IPS-15b (cell line): ENCODE measurements around the gene SNAPC2.

Source experiments
- H3K27me3 ChIP-seq: one replicate; pipeline ENCODE4 v1.6.1; 2013; ENCODE audit warnings: low read length; ENCODE audit not compliant: control insufficient read depth, insufficient read depth
- H3K36me3 ChIP-seq: one replicate; pipeline ENCODE4 v1.6.1; 2013; ENCODE audit warnings: low read length; ENCODE audit not compliant: control insufficient read depth, insufficient read depth
- H3K4me1 ChIP-seq: one replicate; pipeline ENCODE4 v1.6.1; 2013; ENCODE audit warnings: mild to moderate bottlenecking, low read length; ENCODE audit not compliant: control insufficient read depth, insufficient read depth
- H3K4me3 ChIP-seq: one replicate; pipeline ENCODE4 v1.5.1; 2013; ENCODE audit warnings: low read depth, low read length
- H3K9ac ChIP-seq: one replicate; pipeline ENCODE4 v1.6.1; 2013; ENCODE audit warnings: low read depth, mild to moderate bottlenecking, low read length
- H3K9me3 ChIP-seq: one replicate; pipeline ENCODE4 v1.6.1; 2013; ENCODE audit warnings: mild to moderate bottlenecking, low read length; ENCODE audit not compliant: control insufficient read depth, insufficient read depth

Gene SNAPC2

DNA sequence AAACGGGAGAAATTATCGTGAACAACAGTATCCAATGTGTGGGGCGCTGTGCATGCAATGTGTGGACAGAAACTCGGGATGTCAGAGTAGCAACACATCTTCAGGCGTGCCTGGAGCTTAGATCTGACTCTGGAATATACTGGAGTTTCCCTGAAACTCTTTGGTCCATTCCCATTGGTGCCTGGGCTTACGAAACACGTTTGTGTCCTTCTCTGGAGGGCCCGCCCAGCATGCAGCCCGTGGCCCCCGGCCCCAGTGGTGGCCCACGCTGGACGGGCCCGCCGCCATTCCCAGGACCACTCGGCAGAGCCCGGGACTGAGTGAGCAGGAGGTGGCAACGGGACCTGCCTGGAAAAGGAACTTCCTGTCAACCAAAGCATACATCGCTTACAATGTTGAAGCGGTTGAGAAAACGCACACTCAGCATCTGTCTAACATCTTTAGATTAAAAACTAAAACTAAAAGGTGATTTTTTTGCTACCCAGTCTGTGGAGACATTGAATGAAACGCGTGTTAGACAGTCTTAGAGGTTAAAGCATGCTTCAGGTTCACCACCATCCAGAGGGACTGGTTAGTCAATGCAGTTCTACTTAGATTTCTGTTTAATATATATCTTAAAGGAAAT, 42.6 kb downstream of the SNAPC2 start:
- Histone ChIP-seq H3K9ac (no peak overlapping the region), H3K4me1 (no peaks in the 10 kb centered on the region), H3K27me3 (no peaks in the 10 kb centered on the region), H3K9me3 (no peaks in the 10 kb centered on the region), H3K4me3 (no peak overlapping the region), H3K36me3 (peaks cover 46% of the 10 kb centered on the region)

DNA sequence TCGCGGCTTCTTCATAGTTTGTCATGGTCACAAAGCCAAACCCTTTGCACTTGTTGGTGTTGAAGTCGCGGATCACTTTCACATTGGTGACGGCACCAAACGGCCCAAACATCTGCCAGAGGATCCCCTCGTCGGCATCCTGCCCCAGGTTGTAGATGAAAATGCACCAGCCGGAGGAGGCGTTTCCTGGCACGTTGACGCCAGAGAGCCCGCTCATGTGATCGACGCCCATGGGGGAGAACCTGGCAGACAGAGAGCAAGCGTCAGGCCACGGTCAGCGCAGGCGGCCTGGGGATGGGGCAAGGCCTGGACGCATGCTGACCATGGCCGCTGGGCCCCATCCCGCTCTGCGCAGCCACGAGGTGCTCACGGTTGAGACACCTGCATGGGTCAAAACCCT, 43.4 kb downstream of the SNAPC2 start:
- H3K9ac ChIP-seq: no peak overlapping the region
- H3K36me3 ChIP-seq: peaks cover 51% of the 10 kb centered on the region
- H3K27me3 ChIP-seq: no peaks in the 10 kb centered on the region
- H3K9me3 ChIP-seq: no peaks in the 10 kb centered on the region
- no peak overlapping the region for H3K4me3 ChIP-seq
- H3K4me1 ChIP-seq: no peaks in the 10 kb centered on the region

DNA sequence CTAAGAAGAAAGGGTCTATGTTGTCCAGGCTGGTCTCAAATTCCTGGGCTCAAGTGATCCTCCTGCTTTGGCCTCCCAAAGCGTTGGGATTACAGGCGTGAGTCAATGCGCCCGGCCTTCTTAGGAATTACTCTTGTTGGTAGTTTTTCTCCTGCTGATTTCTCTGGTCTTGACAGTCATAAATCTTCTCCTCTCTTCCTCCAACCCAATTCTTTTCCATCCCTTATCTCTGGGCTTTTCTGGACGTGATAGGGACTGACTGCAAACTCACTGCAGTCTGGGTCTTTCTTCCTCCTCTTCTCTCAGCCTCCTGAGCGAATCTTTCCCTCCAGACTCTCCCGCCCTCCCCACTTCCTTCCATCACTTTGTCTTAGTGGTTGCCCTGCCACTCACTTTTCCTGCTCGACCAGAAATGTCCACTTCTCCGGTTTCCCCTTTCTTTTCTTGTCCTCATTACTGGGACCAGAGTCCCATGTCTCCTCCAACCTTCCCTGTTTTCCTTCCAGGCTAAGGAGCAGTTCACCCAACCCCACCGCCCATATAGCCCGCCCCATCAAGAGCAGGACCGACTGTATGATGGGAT, 45.2 kb downstream of the SNAPC2 start:
- H3K27me3 ChIP-seq: no peaks in the 10 kb centered on the region
- H3K9ac ChIP-seq: no peak overlapping the region
- no peak overlapping the region for H3K4me3 ChIP-seq
- H3K36me3 ChIP-seq: peaks cover 62% of the 10 kb centered on the region
- H3K4me1 ChIP-seq: peaks cover 7% of the 10 kb centered on the region
- no peaks in the 10 kb centered on the region for H3K9me3 ChIP-seq

DNA sequence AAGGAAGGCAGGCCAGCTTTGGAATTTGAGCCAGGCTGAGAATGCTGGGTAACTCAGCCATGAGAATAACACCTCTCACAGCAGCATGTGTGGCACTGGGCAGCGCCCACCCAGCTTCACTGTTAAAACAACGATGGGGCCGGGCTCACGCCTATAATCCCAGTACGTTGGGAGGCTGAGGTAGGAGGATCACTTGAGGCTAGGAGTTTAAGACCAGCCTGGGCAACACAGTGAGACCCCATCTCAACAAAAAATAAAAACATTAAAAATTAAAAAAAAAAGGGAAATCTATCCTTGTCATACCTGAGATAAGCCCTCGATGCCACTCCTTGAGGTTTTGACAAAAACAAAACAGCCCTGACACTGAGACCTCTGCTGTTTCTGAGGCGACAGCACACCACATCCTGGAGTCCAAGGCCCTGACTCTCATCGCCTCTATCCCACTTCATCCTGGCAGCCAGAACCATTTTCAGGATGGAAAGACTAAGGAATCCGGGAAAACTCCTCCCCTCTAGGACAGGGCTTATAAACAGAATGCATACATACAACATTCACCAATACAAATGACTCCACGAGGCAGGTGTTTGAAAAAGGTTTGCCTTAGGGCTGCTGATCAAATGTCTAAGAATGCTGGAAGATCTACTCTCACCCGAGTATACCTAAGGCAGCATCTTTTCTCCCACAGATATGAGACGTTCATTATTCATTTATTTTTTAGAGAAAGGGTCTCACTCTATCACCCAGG, 46.0 kb downstream of the SNAPC2 start:
- H3K9ac ChIP-seq: no peak overlapping the region
- no peak overlapping the region for H3K4me3 ChIP-seq
- peaks cover 64% of the 10 kb centered on the region for H3K36me3 ChIP-seq
- no peaks in the 10 kb centered on the region for H3K9me3 ChIP-seq
- H3K27me3 ChIP-seq: no peaks in the 10 kb centered on the region
- H3K4me1 ChIP-seq: peaks cover 7% of the 10 kb centered on the region

DNA sequence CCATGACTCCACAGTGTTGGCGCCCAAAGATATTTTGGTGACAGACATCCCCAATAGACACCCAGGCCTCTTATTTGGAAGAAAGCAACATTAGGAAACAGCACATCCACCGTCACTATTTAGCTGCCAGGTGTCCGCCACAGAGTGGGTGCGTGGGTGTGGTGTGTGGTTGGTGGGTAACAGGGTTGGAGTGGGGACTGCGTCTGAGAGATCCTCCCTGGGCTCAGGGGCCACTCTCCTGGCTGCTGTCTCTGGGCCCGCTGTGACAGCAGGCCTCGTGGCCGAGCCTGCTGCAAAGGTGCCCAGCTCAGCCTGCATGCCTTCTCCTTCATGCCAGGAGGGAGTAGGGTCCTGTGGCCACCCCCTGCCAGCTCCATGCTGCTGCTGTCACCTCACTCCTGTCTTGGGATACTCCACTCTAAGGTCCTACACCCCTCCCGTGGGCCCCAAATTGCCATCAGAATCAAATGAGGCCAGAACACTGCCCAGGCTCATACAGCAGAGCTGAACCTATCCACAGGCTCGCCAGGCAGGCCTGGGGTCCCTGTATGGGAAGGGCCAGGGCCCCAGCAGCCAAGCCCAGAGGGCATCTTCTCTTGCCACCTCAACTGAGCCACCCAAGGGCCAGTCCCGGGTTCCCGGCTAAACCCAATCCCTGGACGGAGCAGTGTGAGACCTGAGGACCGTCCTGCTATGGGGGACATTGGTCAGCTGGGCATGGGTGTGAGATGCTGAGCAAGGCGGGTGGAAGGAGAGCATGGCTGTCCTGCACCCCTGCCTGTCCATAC, 48.1 kb downstream of the SNAPC2 start:
- H3K36me3 ChIP-seq: peaks cover 67% of the 10 kb centered on the region
- peak overlapping the region; percentile 47 for H3K9ac ChIP-seq
- no peak overlapping the region for H3K4me3 ChIP-seq
- no peaks in the 10 kb centered on the region for H3K27me3 ChIP-seq
- no peaks in the 10 kb centered on the region for H3K9me3 ChIP-seq
- H3K4me1 ChIP-seq: peaks cover 7% of the 10 kb centered on the region

DNA sequence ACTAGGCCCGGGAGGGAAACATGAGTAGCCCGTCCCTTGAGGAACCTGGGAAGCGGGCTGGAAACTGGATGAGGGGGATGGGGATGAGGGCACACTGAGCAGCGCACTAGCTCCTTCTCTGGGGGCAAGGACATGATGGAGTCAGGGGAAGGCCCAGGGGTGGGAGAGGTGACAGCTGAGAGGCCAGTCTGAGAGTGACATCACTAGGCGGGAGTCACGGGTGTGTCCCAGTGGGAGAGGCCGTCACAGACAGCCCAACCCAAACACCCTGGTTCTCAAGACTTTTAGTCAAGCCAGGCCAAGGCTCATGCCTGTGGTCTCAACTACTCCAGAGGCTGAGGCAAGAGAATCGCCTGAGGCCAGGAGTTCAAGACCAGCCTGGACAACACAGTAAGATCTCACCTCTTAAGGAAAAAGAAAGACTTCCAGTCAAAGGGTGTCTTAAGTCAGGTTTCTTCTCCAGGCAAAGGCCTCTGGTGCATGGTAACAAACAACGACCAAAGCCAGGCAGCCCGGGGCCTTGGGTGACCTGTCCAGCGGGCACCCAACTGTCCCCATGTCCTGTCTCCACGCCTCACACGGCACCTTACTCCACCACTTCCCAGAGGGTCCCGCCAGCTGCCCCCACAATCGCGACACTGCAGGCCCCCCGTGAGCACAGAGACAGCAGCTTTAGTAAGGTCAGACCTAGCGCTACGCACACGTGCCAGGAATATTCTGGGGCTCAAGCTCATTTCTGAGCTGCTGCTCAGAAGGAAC, 48.8 kb downstream of the SNAPC2 start:
- Histone ChIP-seq H3K4me3 (no peak overlapping the region), H3K4me1 (peaks cover 7% of the 10 kb centered on the region), H3K9me3 (no peaks in the 10 kb centered on the region), H3K9ac (peak overlapping the region; percentile 8), H3K36me3 (peaks cover 65% of the 10 kb centered on the region), H3K27me3 (no peaks in the 10 kb centered on the region)

DNA sequence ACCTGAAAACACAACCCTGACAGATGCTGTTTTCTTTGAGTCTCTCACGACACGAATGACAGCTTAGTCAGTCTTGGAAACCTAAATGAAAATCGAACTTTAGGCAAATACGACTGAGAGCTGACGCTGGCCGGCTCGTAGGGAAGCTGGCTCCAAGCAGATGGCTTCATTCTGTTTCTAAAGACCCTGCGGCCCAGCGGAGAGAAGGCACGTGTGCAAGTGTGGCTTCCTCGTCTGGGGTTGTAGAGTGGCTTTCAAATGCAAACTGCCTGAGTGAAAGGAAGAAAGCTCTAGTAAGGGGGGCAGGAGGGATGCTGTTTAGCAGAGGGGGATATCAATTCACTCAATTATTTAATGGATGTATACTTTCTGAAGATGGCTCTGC, 49.4 kb downstream of the SNAPC2 start:
- no peak overlapping the region for H3K4me3 ChIP-seq
- H3K27me3 ChIP-seq: no peaks in the 10 kb centered on the region
- peak overlapping the region; percentile 8 for H3K9ac ChIP-seq
- H3K4me1 ChIP-seq: peaks cover 7% of the 10 kb centered on the region
- no peaks in the 10 kb centered on the region for H3K9me3 ChIP-seq
- H3K36me3 ChIP-seq: peaks cover 66% of the 10 kb centered on the region

DNA sequence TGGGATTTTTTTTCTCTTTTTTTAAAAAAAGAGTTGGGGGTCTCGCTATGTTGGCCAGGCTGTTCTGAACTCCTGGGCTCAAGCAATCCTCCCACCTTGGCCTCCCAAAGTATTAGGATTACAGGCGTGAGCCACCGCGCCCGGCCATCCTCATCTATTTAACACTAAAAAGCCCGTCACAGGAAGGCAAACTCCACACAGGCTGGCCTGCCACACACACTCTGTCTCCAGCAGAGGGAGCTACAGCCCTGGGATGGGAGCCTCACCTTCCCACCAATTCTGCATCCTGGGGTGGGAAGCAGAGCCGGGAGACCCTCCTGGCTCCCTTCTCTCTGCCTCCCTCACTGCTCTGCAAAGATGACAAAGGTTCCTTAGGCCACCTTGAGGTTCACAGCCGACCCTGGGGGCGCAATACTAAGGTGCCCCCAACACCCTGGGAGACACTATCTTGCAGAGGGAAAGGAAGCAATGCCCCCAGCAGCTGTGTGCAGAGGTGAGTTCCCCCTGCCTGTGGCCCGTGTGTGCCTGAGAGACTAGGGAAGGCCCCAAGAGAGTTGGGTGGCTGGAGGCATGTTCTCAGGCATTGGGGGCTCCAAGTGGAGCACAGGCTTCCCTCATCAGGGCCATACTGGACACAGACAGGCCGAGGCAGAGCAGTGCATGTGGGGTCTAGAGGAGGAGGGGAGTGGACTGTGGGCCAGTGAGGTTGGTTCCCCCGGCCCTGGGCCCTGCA, 50.7 kb downstream of the SNAPC2 start:
- H3K9me3 ChIP-seq: no peaks in the 10 kb centered on the region
- peaks cover 7% of the 10 kb centered on the region for H3K4me1 ChIP-seq
- no peaks in the 10 kb centered on the region for H3K27me3 ChIP-seq
- peaks cover 62% of the 10 kb centered on the region for H3K36me3 ChIP-seq
- no peak overlapping the region for H3K4me3 ChIP-seq
- H3K9ac ChIP-seq: no peak overlapping the region

DNA sequence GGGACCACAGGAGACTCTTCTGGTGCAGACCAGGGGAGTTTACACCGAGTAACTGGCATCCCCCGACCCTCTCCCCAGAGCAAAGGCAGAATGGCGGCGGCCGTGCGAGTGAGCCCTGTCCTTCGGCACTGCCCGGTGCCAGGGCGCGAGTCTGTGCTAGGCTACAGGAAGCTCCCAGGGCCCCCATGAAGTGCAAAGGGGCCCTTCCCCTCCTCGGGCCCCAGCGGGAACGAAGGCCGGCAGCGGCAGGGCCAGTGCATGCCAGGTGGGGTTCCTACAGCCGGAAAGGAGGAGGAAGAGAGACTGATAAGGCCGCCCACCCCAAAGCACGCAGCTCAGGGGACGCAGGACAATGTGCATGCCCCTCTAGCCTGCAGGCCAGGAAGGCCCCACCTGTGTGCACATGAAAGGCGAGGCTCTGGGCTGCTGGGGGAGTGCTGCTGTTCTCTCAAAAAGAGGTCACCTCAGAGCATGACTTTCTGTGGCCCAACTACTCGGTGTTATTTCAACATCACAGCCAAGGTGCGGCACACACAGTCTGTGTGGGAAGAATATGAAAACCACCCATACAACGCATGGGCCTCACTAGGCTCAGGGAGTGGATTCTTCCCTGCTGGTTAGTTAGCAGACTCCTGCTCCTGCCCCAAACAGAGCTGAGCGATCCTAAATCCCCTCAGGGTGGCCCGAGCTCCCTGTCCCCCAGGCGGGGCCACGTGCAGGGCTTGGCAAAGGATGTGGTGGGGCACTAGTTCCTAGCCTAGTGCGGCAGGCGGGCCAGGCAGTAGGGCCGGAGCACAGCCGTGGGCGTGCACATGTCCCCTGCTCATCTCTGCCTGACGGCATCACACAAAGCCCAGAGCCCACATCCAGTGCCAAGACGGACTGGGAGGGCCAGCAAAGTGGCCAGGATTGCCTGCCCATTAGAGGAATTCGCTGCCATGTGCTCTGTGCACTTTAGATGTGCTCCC, 51.7 kb downstream of the SNAPC2 start:
- Histone ChIP-seq H3K27me3 (no peaks in the 10 kb centered on the region), H3K9me3 (no peaks in the 10 kb centered on the region), H3K4me1 (peaks cover 7% of the 10 kb centered on the region), H3K4me3 (no peak overlapping the region), H3K9ac (no peak overlapping the region), H3K36me3 (peaks cover 57% of the 10 kb centered on the region)
